Measurements from ENCODE around the gene NLRP9.
"Not testable (repeated sequence)": the region's sequence is repeated elsewhere in the genome, so short reads cannot be mapped to it uniquely, and the experiment has no call there.

GRCh38 chr19:55756808-55757207, 18.6 kb upstream of the NLRP9 start:
- TF ChIP-seq, protein P1, sequence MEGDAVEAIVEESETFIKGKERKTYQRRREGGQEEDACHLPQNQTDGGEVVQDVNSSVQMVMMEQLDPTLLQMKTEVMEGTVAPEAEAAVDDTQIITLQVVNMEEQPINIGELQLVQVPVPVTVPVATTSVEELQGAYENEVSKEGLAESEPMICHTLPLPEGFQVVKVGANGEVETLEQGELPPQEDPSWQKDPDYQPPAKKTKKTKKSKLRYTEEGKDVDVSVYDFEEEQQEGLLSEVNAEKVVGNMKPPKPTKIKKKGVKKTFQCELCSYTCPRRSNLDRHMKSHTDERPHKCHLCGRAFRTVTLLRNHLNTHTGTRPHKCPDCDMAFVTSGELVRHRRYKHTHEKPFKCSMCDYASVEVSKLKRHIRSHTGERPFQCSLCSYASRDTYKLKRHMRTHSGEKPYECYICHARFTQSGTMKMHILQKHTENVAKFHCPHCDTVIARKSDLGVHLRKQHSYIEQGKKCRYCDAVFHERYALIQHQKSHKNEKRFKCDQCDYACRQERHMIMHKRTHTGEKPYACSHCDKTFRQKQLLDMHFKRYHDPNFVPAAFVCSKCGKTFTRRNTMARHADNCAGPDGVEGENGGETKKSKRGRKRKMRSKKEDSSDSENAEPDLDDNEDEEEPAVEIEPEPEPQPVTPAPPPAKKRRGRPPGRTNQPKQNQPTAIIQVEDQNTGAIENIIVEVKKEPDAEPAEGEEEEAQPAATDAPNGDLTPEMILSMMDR (IDR thresholded peaks at IDR 0.05), result not testable (repeated sequence)
- TF ChIP-seq EP300 (IDR thresholded peaks at IDR 0.05), result not testable (repeated sequence)

All from gastroesophageal sphincter (tissue), 3 donors.